ENCODE data around the gene STOML1. TPM values are rescaled to one million over a fixed set of nuclear protein-coding genes. Genes with fewer than 3 reads are reported as not detected.

Gene STOML1
- total RNA-seq, 2 experiments from 2014 or later = 8.0 to 8.9 TPM

DNA sequence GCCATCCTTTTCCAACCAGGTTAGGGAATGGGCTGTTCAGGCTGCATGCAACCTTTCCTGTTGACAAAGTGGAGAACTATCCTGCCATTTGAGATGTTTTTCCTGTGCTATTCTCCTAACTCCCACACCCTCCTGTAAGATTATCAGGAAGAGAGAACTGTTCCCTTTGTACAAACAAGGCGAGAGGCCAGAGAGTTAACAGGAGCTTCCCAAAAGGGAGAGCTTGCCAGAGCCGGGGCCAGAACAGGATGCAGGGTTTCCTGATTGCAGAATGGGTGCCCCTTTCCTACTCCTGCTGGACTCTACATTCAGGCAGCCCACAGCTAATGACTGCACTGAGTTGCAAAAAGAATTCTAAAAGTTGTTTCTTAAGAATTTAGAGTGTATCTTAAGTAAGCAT lies 19.5 kb upstream of the STOML1 start:
- TF ChIP-seq, protein P1, sequence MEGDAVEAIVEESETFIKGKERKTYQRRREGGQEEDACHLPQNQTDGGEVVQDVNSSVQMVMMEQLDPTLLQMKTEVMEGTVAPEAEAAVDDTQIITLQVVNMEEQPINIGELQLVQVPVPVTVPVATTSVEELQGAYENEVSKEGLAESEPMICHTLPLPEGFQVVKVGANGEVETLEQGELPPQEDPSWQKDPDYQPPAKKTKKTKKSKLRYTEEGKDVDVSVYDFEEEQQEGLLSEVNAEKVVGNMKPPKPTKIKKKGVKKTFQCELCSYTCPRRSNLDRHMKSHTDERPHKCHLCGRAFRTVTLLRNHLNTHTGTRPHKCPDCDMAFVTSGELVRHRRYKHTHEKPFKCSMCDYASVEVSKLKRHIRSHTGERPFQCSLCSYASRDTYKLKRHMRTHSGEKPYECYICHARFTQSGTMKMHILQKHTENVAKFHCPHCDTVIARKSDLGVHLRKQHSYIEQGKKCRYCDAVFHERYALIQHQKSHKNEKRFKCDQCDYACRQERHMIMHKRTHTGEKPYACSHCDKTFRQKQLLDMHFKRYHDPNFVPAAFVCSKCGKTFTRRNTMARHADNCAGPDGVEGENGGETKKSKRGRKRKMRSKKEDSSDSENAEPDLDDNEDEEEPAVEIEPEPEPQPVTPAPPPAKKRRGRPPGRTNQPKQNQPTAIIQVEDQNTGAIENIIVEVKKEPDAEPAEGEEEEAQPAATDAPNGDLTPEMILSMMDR (conservative IDR thresholded peaks at IDR 0.05; ENCODE audit: low read length) = no peak
- TF ChIP-seq EZH2phosphoT487 (IDR thresholded peaks at IDR 0.05; ENCODE audit: borderline replicate concordance, low read depth, low read length) = no peak
- Histone ChIP-seq H3K4me2 (ENCODE audit: low read length) (no peak overlapping the region), H3K4me1 (ENCODE audit: insufficient read depth, low read length, poor library complexity, severe bottlenecking) (peaks cover 17% of the 10 kb centered on the region), H4K20me1 (ENCODE audit: insufficient read depth, low read length) (no peaks in the 10 kb centered on the region), H3K4me3 (ENCODE audit: low read depth, low read length, poor library complexity, severe bottlenecking) (no peak overlapping the region), H3K79me2 (ENCODE audit: insufficient read depth, low read depth, low read length) (peaks cover 7% of the 10 kb centered on the region; the same call in 1 of the 2 replicates), H3K36me3 (ENCODE audit: insufficient read depth, low read length) (peaks cover 51% of the 10 kb centered on the region), H3K9me2 (ENCODE audit: insufficient read depth, low read length) (no peaks in the 10 kb centered on the region), H2AFZ (ENCODE audit: low read length) (no peak overlapping the region), H3K9me3 (ENCODE audit: low read length) (peaks cover 15% of the 10 kb centered on the region; the same call in 1 of the 2 replicates), H3K27ac (ENCODE audit: low read depth, low read length, poor library complexity, severe bottlenecking) (no peak overlapping the region)
- DNase-seq (ENCODE audit: low spot score) = no peak
- no TSS peak for BruUV-seq (replicated peaks)
- intact Hi-C loops (cut with micrococcal nuclease; ENCODE audit: unreplicated experiment) = no loop called here
- POLR2A ChIA-PET = no interaction called here
- CTCF ChIA-PET (ENCODE audit: unreplicated experiment) = no interaction called here

DNA sequence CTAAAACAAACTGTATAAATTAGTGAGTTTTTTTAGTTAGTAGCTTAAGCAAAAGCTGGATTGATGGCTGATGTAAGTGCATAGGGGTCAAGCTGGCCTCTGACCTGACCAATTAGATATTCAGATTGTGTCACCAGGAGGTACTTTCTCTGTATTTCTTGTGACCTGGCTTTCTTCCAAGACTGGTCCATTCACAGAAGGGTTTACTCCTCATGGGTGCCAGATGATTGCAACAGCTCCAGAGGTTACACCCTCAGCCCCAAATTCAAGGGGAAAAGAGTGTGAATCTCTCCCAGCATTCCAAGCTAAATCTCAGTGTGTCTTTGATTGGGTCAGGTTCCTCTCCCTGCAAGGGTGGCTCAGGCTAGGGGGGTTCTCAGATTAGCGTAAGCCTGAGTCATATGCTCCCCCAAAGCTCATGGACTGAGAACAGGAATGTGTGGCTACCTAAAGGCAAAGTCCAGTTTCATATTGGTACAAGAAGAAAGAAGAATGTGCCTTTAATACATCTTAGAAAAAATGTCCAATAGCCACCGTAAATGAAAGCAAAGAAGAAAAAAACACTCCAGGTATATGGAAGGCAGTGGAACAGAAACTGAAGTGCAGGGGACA lies 18.9 kb upstream of the STOML1 start:
- intact Hi-C loops (cut with micrococcal nuclease; ENCODE audit: unreplicated experiment) = no loop called here
- H3K4me2 ChIP-seq (ENCODE audit: low read length) = no peak overlapping the region
- peaks cover 7% of the 10 kb centered on the region; the same call in 1 of the 2 replicates for H3K79me2 ChIP-seq (ENCODE audit: insufficient read depth, low read depth, low read length)

More for the DNA sequence above, 18.9 kb upstream of the STOML1 start:
- BruUV-seq (replicated peaks) = no TSS peak
- Histone ChIP-seq H3K4me3 (ENCODE audit: low read depth, low read length, poor library complexity, severe bottlenecking) (no peak overlapping the region), H3K27ac (ENCODE audit: low read depth, low read length, poor library complexity, severe bottlenecking) (no peak overlapping the region), H3K9me2 (ENCODE audit: insufficient read depth, low read length) (no peaks in the 10 kb centered on the region), H2AFZ (ENCODE audit: low read length) (no peak overlapping the region), H3K4me1 (ENCODE audit: insufficient read depth, low read length, poor library complexity, severe bottlenecking) (peaks cover 20% of the 10 kb centered on the region), H3K36me3 (ENCODE audit: insufficient read depth, low read length) (peaks cover 57% of the 10 kb centered on the region), H4K20me1 (ENCODE audit: insufficient read depth, low read length) (no peaks in the 10 kb centered on the region), H3K9me3 (ENCODE audit: low read length) (peaks cover 15% of the 10 kb centered on the region; the same call in 1 of the 2 replicates)
- POLR2A ChIA-PET = interaction anchor here (0.6 to 1.5 kb wide), 2 partner anchors 17 to 388 kb away, joined by 3 to 6 read pairs; partner anchors contain the start of gene PML
- TF ChIP-seq, protein P1 (conservative IDR thresholded peaks at IDR 0.05; ENCODE audit: low read length) = no peak
- no peak for TF ChIP-seq EZH2phosphoT487 (IDR thresholded peaks at IDR 0.05; ENCODE audit: borderline replicate concordance, low read depth, low read length)
- CTCF ChIA-PET (ENCODE audit: unreplicated experiment) = no interaction called here
- no peak for DNase-seq (ENCODE audit: low spot score)

Measured in OCI-LY7 (cell line).